Gastrocnemius medialis (tissue), 4 donors: ENCODE measurements around the gene SUPT7L. TPM values are rescaled to one million over a fixed set of nuclear protein-coding genes. Genes with fewer than 3 reads are reported as not detected.

Experiments used
- ATAC-seq, 2 donors: fragments of 150-250 bp; one replicate each; pipeline ENCODE4 v1.9.1; 2016
- DNase-seq, 2 donors: peaks; one replicate each; pipeline ENCODE4 v3.0.0-alpha.2; 2019
- H3K27ac ChIP-seq, 4 donors: fragments of 200-600 bp; sonication (generic); 1 replicate in 1 of 4; 2 replicates in 3 of 4; pipeline ENCODE4 v1.5.1; 2016 to 2018; ENCODE audit warnings: mild to moderate bottlenecking in 2 of 4, moderate library complexity in 1 of 4
- H3K27me3 ChIP-seq, 3 donors: fragments of 200-600 bp; sonication (generic) in 2 of 3; 1 replicate in 1 of 3; 2 replicates in 2 of 3; pipeline versions ENCODE4 v1.5.1 to v1.6.0; 2016 to 2019; ENCODE audit warnings: mild to moderate bottlenecking in 1 of 3, moderate library complexity in 1 of 3
- H3K36me3 ChIP-seq, 2 donors: fragments of 200-600 bp; sonication (generic) in 1 of 2; one replicate each; pipeline ENCODE4 v1.5.1; 2017 to 2018
- H3K4me1 ChIP-seq, 2 donors: fragments of 200-600 bp; sonication (generic) in 1 of 2; one replicate each; pipeline ENCODE4 v1.5.1; 2016 to 2017; ENCODE audit warnings: mild to moderate bottlenecking in 2 of 2
- H3K4me3 ChIP-seq, 4 donors: fragments of 200-600 bp; sonication (generic) in 3 of 4; 1 replicate in 1 of 4; 2 replicates in 3 of 4; pipeline ENCODE4 v1.5.1; 2016 to 2019; ENCODE audit warnings: mild to moderate bottlenecking in 2 of 4
- H3K9me3 ChIP-seq, 3 donors: fragments of 200-600 bp; sonication (generic) in 2 of 3; 1 replicate in 1 of 3; 2 replicates in 2 of 3; pipeline ENCODE4 v1.5.1; 2016 to 2019
- POLR2A ChIP-seq, 2 donors: fragments of 450-650 bp; IDR thresholded peaks; one replicate each; pipeline ENCODE4 v1.6.1; 2017; ENCODE audit warnings: antibody characterized with exemption in 2 of 2, mild to moderate bottlenecking in 2 of 2, moderate library complexity in 2 of 2
- in situ Hi-C, 4 donors: fragments of 200-750 bp; cut with MboI; loops; one replicate each; pipeline versions ENCODE4 v1.15.0 to v1.8.0; 2017; ENCODE audit warnings: low sequenced_read_pairs in 4 of 4
- intact Hi-C: fragments of 100-400 bp; cut with DNase I; formaldehyde crosslinking; loops from one replicate; pipeline ENCODE4 v1.15.1; 2023; ENCODE audit warnings: low total_unique reads
- total RNA-seq, 4 donors: library from RNA; depleted of rRNA; stranded (reverse); fragments of >200 nt; gene quantifications; one replicate each; pipeline versions ENCODE4 v1.1.0 to v1.2.3, GENCODE V29; 2016
- TF ChIP-seq, protein P1 (sequence below), 5 experiments: fragments of 450-650 bp in 3 of 5; fragments of 200-600 bp in 2 of 5; sonication (generic) in 2 of 5; IDR thresholded peaks in 4 of 5; conservative IDR thresholded peaks in 1 of 5; 1 replicate in 4 of 5; 2 replicates in 1 of 5; pipeline ENCODE4 v1.5.1; 2016 to 2019; ENCODE audit warnings: antibody characterized with exemption in 5 of 5, mild to moderate bottlenecking in 3 of 5, moderate library complexity in 3 of 5

SUPT7L gene
- total RNA-seq, 4 donors from 2014 or later = 14.6 to 26.0 (median 21.9) TPM

DNA sequence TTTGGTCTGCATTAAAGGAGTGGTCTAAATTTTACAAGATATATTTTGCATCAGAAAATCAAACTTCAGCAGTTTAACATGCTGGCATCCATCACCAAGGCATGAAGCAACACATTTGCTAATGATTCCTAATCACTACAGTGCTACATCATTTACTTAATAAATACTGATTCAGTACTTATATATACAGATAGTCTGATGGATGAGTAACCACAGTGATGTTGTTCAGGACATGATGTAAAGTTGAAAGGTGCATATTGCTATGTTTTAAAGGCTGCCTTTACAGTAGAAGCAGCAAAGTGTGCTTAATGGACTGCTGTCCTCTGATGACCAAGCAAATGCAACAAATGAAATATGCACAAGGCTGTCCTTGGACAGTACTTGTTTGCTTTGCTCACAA is 11.1 kb downstream of the SUPT7L start:
- no peak for ATAC-seq
- Histone ChIP-seq H3K27me3 (no peaks in the 10 kb centered on the region), H3K36me3 (peaks cover 4 to 95% of the 10 kb centered on the region in 2 donors), H3K9me3 (no peaks in the 10 kb centered on the region), H3K4me3 (no peak overlapping the region), H3K27ac (no peak overlapping the region), H3K4me1 (no peaks in the 10 kb centered on the region)
- in situ Hi-C loops (no loop called here), intact Hi-C loops (no loop called here)
- no peak for TF ChIP-seq POLR2A (IDR thresholded peaks at IDR 0.05)
- TF ChIP-seq, protein P1, sequence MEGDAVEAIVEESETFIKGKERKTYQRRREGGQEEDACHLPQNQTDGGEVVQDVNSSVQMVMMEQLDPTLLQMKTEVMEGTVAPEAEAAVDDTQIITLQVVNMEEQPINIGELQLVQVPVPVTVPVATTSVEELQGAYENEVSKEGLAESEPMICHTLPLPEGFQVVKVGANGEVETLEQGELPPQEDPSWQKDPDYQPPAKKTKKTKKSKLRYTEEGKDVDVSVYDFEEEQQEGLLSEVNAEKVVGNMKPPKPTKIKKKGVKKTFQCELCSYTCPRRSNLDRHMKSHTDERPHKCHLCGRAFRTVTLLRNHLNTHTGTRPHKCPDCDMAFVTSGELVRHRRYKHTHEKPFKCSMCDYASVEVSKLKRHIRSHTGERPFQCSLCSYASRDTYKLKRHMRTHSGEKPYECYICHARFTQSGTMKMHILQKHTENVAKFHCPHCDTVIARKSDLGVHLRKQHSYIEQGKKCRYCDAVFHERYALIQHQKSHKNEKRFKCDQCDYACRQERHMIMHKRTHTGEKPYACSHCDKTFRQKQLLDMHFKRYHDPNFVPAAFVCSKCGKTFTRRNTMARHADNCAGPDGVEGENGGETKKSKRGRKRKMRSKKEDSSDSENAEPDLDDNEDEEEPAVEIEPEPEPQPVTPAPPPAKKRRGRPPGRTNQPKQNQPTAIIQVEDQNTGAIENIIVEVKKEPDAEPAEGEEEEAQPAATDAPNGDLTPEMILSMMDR (IDR thresholded peaks at IDR 0.05 in 4 of 5, conservative IDR thresholded peaks at IDR 0.05 in 1 of 5) = no peak
- no peak for DNase-seq

- in situ Hi-C loops = no loop called here
- Histone ChIP-seq H3K27me3 (no peaks in the 10 kb centered on the region), H3K4me1 (no peaks in the 10 kb centered on the region), H3K9me3 (no peaks in the 10 kb centered on the region), H3K36me3 (peaks cover 4 to 95% of the 10 kb centered on the region in 2 donors), H3K27ac (no peak overlapping the region), H3K4me3 (no peak overlapping the region)
- DNase-seq (no peak), ATAC-seq (no peak)
- intact Hi-C loops = no loop called here
- TF ChIP-seq, protein P1 (IDR thresholded peaks at IDR 0.05 in 4 of 5, conservative IDR thresholded peaks at IDR 0.05 in 1 of 5) = no peak
- no peak for TF ChIP-seq POLR2A (IDR thresholded peaks at IDR 0.05)
Observed at GRCh38 chr2:27651056-27651455, 12.4 kb downstream of the SUPT7L start.

- TF ChIP-seq POLR2A (IDR thresholded peaks at IDR 0.05) = no peak
- TF ChIP-seq, protein P1 (IDR thresholded peaks at IDR 0.05 in 4 of 5, conservative IDR thresholded peaks at IDR 0.05 in 1 of 5) = no peak
- H3K27ac ChIP-seq = no peak overlapping the region
- H3K4me1 ChIP-seq = no peaks in the 10 kb centered on the region
- DNase-seq (no peak), ATAC-seq (no peak)
- no peaks in the 10 kb centered on the region for H3K27me3 ChIP-seq
- in situ Hi-C loops = loop anchor here in 1 of 4 donors (25.0 kb wide), 1 partner anchor 185 kb away; no protein-coding TSS in a partner anchor
- intact Hi-C loops = no loop called here
- peaks cover 4 to 91% of the 10 kb centered on the region in 2 donors for H3K36me3 ChIP-seq
- no peaks in the 10 kb centered on the region for H3K9me3 ChIP-seq
- no peak overlapping the region for H3K4me3 ChIP-seq
Observed at GRCh38 chr2:27647737-27648136, 15.7 kb downstream of the SUPT7L start.

GRCh38 chr2:27647289-27647688 is 16.1 kb downstream of the SUPT7L start:
- no peaks in the 10 kb centered on the region for H3K4me1 ChIP-seq
- H3K4me3 ChIP-seq = no peak overlapping the region
- no peaks in the 10 kb centered on the region for H3K9me3 ChIP-seq
- H3K27me3 ChIP-seq = no peaks in the 10 kb centered on the region
- peaks cover 4 to 91% of the 10 kb centered on the region in 2 donors for H3K36me3 ChIP-seq
- ATAC-seq (no peak), DNase-seq (no peak)
- no peak for TF ChIP-seq POLR2A (IDR thresholded peaks at IDR 0.05)
- TF ChIP-seq, protein P1 (IDR thresholded peaks at IDR 0.05 in 4 of 5, conservative IDR thresholded peaks at IDR 0.05 in 1 of 5) = no peak
- in situ Hi-C loops = loop anchor here in 1 of 4 donors (25.0 kb wide), 1 partner anchor 185 kb away; no protein-coding TSS in a partner anchor
- intact Hi-C loops = no loop called here
- H3K27ac ChIP-seq = no peak overlapping the region

- Histone ChIP-seq H3K4me3 (no peak overlapping the region), H3K27ac (no peak overlapping the region), H3K36me3 (peaks cover 4 to 91% of the 10 kb centered on the region in 2 donors), H3K4me1 (no peaks in the 10 kb centered on the region), H3K27me3 (no peaks in the 10 kb centered on the region), H3K9me3 (no peaks in the 10 kb centered on the region)
- in situ Hi-C loops = loop anchor here in 1 of 4 donors (25.0 kb wide), 1 partner anchor 183 kb away; no protein-coding TSS in a partner anchor
- DNase-seq (no peak), ATAC-seq (no peak)
- intact Hi-C loops = no loop called here
- TF ChIP-seq, protein P1 (IDR thresholded peaks at IDR 0.05 in 4 of 5, conservative IDR thresholded peaks at IDR 0.05 in 1 of 5) = no peak
- TF ChIP-seq POLR2A (IDR thresholded peaks at IDR 0.05) = no peak
Observed at GRCh38 chr2:27645197-27645596, 18.2 kb downstream of the SUPT7L start.
